NCI-H748 treated with DMSO at 0.1 percent for 48 hours (cell line): Measurements from ENCODE around the gene EAF2.
A peak's percentile ranks its signal among the peaks of the same experiment; 100 is the strongest.
"Not testable (repeated sequence)": the region's sequence is repeated elsewhere in the genome, so short reads cannot be mapped to it uniquely, and the experiment has no call there.

ENCODE experiments used
- DNase-seq: peaks from one replicate; lab custom pipeline; 2025; lab: John Stamatoyannopoulos, UW

The EAF2 gene

GRCh38 chr3:121834671-121835464 lies at the start of gene EAF2, which contains the start of gene IQCB1:
EAF2 (plus strand) TSS chr3:121835209; CDS start chr3:121835286, 77 bp downstream.
IQCB1 (minus strand) TSS chr3:121835060; CDS start chr3:121828960, 6,100 bp downstream.
- DNase-seq: peak; percentile 80

GRCh38 chr3:121786485-121786884 lies 48.5 kb upstream of the EAF2 start:
- no peak for DNase-seq

GRCh38 chr3:121793078-121793477 lies 41.9 kb upstream of the EAF2 start:
- no peak for DNase-seq

GRCh38 chr3:121794264-121794983 lies 40.6 kb upstream of the EAF2 start:
- DNase-seq: no peak

GRCh38 chr3:121796970-121797369 lies 38.0 kb upstream of the EAF2 start:
- DNase-seq: no peak

- DNase-seq: no peak
These were observed 34.1 kb upstream of the EAF2 start for GRCh38 chr3:121800906-121801305.

GRCh38 chr3:121803771-121804320 lies 31.2 kb upstream of the EAF2 start:
- no peak for DNase-seq

- DNase-seq: no peak
These were observed 25.8 kb upstream of the EAF2 start for GRCh38 chr3:121809249-121809648.

- no peak for DNase-seq
These were observed 17.3 kb upstream of the EAF2 start for GRCh38 chr3:121817753-121818152.

- DNase-seq: no peak
These were observed 16.4 kb upstream of the EAF2 start for GRCh38 chr3:121818578-121818977.

GRCh38 chr3:121819236-121819635 lies 15.8 kb upstream of the EAF2 start:
- DNase-seq: no peak

- no peak for DNase-seq
These were observed 13.4 kb upstream of the EAF2 start for GRCh38 chr3:121821421-121822199.

- no peak for DNase-seq
These were observed 12.0 kb upstream of the EAF2 start for GRCh38 chr3:121822973-121823372.

- no peak for DNase-seq
These were observed 795 bp upstream of the EAF2 start for GRCh38 chr3:121834157-121834670.

GRCh38 chr3:121835465-121835801 lies 424 bp downstream of the EAF2 start:
- DNase-seq: no peak

- no peak for DNase-seq
These were observed 1.1 kb downstream of the EAF2 start for GRCh38 chr3:121836064-121836463.

GRCh38 chr3:121836481-121836880 lies 1.5 kb downstream of the EAF2 start:
- DNase-seq: no peak

GRCh38 chr3:121839962-121840361 lies 5.0 kb downstream of the EAF2 start:
- no peak for DNase-seq

- no peak for DNase-seq
These were observed 9.9 kb downstream of the EAF2 start for GRCh38 chr3:121844892-121845291.

GRCh38 chr3:121852256-121852655 lies 17.2 kb downstream of the EAF2 start:
- DNase-seq: no peak

- DNase-seq: peak; percentile 7
These were observed 20.5 kb downstream of the EAF2 start for GRCh38 chr3:121855555-121855954.

GRCh38 chr3:121857778-121858177 lies 22.8 kb downstream of the EAF2 start:
- DNase-seq: not testable (repeated sequence)
